ENCODE results near the gene CPNE4. TPM values are rescaled to one million over a fixed set of nuclear protein-coding genes. Genes with fewer than 3 reads are reported as not detected.

CPNE4 gene
- total and polyA plus RNA-seq, 9 of the 15 experiments (the other 6 are each of a cell fraction or from before 2014, with no cell fraction given): not detected

GRCh38 chr3:131856171-131856570 is 178.6 kb downstream of the CPNE4 start:
- TF ChIP-seq ZNF282 (CRISPR knock-in tag; IDR thresholded peaks at IDR 0.05): no peak
- no peak for TF ChIP-seq ZHX1 (conservative IDR thresholded peaks at IDR 0.05; ENCODE audit: low read length)
- TF ChIP-seq SRF (CRISPR knock-in tag; IDR thresholded peaks at IDR 0.05): no peak
- TF ChIP-seq FOXA1 (IDR thresholded peaks at IDR 0.05; ENCODE audit: borderline replicate concordance): no peak
- TF ChIP-seq ZNF668 (CRISPR knock-in tag; IDR thresholded peaks at IDR 0.05): no peak
- TF ChIP-seq SIRT6 (IDR thresholded peaks at IDR 0.05; ENCODE audit: low read depth, low read length): no peak
- TF ChIP-seq RBM39 (optimal IDR thresholded peaks at IDR 0.05; ENCODE audit: low read depth, low read length): no peak
- TF ChIP-seq LARP7 (IDR thresholded peaks at IDR 0.05): no peak
- no peak for TF ChIP-seq HDGF (IDR thresholded peaks at IDR 0.05)
- no peak for TF ChIP-seq MXD1 (CRISPR knock-in tag; IDR thresholded peaks at IDR 0.05; ENCODE audit: borderline replicate concordance, poor library complexity, severe bottlenecking)
- no peak for TF ChIP-seq TAF7 (tag; IDR thresholded peaks at IDR 0.05)
- TF ChIP-seq MLX (CRISPR knock-in tag; conservative IDR thresholded peaks at IDR 0.05): no peak
- H3K9ac ChIP-seq (ENCODE audit: insufficient read depth in 1 of 2, low read depth in 2 of 2, low read length in 2 of 2): no peak overlapping the region
- intact Hi-C loops (cut with micrococcal nuclease) (no loop called here), in situ Hi-C loops (cut with MboI) (no loop called here)
- H3K79me2 ChIP-seq (ENCODE audit: control insufficient read depth, insufficient read depth, low read length): no peaks in the 10 kb centered on the region
- no peak for ATAC-seq
- H3K36me3 ChIP-seq (ENCODE audit: control insufficient read depth, insufficient read depth, low read length): no peaks in the 10 kb centered on the region
- ChIA-PET POLR2A (no interaction called here), CTCF (ENCODE audit: low intra/inter-chr PET ratio) (no interaction called here)
- no peak for DNase-seq (ENCODE audit: extremely low read depth in 1 of 4, low spot score in 3 of 4)
- H3K9me1 ChIP-seq (ENCODE audit: control insufficient read depth, insufficient read depth, low read length): no peaks in the 10 kb centered on the region
- no peaks in the 10 kb centered on the region for H3K4me1 ChIP-seq (replicated peaks in 1 of 2; ENCODE audit: control insufficient read depth in 2 of 2, insufficient read depth in 2 of 2, low read length in 2 of 2)
- H4K20me1 ChIP-seq (replicated peaks; ENCODE audit: control insufficient read depth, insufficient read depth, low read length): no peaks in the 10 kb centered on the region
- BruUV-seq (replicated peaks): no TSS peak
- H3K27me3 ChIP-seq (ENCODE audit: control insufficient read depth in 2 of 2, insufficient read depth in 2 of 2, low read length in 2 of 2): no peaks in the 10 kb centered on the region
- no peaks in the 10 kb centered on the region for H3K9me3 ChIP-seq (replicated peaks; ENCODE audit: control insufficient read depth, insufficient read depth, low read depth, low read length)
- no peak for FAIRE-seq
- H3K4me2 ChIP-seq (ENCODE audit: insufficient read depth, low read length): no peak overlapping the region
- H3K4me3 ChIP-seq: no peak overlapping the region
- H2AFZ ChIP-seq (ENCODE audit: low read depth, low read length): no peak overlapping the region
- WGBS (ENCODE audit: insufficient coverage, low coverage, missing lambda C conversion rate): 0% methylated on average over 3 of the region's 3 CpGs
- no peak overlapping the region for H3K27ac ChIP-seq (ENCODE audit: extremely low read depth, low read depth, low read length)

Data from K562 (cell line).